Measurements from ENCODE around the gene LDLRAD3.
"Not testable (repeated sequence)": the region's sequence is repeated elsewhere in the genome, so short reads cannot be mapped to it uniquely, and the experiment has no call there.

LDLRAD3 gene

DNA sequence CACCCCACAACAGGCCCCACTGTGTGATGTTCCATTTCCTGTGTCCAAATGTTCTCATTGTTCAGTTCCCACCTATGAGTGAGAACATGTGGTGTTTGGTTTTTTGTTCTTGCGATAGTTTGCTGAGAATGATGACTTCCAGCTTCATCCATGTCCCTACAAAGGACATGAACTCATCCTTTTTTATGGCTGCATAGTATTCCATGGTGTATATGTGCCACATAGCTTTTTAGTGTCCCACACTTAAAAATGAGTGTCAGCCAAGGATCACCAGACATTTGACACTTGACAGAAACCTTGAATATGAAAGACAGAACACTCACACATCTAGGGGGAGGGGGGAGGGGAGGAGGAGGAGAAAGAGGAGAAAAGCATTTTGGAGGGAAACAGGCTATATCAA, 245.9 kb downstream of the LDLRAD3 start:
- DNase-seq, result not testable (repeated sequence)

DNA sequence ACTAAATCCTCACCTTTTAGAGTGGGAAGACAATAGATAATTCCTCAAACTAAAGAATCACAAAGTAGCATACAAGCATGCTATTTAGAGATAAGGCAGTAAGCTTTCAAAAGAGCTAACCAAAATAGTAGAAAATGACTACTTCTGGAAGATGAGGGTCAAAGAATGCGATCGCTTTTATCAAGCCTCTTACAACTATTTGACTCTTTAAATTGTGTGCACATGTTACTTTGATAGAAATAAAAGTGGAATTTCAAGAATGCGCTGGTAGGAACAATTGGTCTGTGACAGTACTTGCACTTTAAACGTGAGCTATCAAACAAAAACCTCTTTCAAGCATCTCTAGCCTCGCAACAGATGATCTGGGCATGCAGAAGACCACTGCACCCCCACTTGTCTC, 248.1 kb downstream of the LDLRAD3 start:
- DNase-seq, result no peak

DNA sequence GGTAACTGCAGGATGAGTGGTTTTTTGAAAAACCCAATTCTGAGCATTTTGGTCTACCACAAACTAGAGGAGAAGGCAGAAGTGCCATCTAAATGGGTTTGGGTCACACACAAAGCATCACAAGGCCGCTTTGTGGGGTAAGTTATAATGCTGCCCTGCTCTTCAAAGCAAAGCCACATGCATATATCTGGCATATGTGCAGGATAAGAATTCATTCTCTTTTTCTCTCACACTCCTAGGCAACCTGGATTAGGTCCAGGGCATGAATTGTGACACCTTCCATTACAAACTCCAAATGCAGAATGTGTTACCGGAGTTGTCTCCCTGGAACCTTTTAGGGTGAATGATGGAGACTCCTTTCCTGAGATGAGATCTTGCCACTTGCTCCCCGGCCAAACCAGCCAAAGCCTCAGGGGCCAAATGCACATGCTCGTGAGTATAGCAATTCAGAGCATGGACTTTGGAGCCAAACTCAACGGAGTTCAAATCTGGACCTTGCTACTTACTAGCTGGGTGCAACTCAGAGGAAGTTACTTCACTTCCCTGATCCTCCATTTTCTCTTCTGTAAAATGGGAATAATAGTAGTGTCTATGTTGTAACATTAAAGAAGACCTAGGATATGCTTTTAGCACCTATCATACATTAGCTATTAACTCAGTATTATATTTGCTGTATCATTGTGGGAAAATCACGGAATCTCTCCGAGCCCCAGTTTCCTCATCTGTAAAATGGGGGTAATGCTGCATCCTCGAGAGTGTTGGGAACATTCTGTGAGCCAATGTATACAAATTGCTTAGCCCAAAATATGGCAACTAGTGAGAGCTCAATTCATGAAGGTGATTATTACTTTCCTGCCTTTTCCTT, 248.8 kb downstream of the LDLRAD3 start:
- no peak for DNase-seq

DNA sequence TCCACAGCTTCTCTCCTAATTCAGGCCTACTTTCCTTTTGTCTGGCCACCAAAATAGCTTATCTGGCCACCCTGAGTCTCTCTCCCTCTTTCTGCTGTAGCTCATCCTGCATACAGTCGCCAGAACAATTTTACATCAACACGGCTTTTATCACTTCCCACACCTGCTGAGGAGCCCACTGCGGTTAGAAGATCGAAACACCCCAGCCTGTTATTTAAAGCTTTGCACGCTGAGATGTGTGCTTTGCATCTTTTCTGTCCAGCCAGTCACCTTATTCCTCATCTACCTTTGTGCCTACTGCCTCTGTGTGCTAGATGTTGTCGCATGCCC, 249.4 kb downstream of the LDLRAD3 start:
- no peak for DNase-seq

DNA sequence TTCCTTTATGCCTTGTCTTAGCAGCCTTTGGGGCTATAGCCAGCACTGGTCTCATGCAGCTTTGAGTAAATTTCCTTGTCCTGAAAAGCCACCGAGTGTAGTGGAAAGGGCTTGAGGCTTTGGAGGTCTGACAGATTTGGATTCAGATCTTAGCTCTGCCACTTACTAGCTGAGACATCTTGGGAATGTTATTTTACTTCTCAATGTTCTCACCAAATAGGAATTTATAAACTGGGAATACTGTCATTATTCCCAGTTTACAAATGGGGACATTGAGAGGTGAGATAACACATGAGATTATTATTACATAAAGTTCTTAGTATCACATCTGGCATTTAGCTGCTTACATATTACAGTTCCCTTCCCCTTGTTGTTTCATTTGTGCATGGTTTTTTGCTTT, 249.9 kb downstream of the LDLRAD3 start:
- no peak for DNase-seq

DNA sequence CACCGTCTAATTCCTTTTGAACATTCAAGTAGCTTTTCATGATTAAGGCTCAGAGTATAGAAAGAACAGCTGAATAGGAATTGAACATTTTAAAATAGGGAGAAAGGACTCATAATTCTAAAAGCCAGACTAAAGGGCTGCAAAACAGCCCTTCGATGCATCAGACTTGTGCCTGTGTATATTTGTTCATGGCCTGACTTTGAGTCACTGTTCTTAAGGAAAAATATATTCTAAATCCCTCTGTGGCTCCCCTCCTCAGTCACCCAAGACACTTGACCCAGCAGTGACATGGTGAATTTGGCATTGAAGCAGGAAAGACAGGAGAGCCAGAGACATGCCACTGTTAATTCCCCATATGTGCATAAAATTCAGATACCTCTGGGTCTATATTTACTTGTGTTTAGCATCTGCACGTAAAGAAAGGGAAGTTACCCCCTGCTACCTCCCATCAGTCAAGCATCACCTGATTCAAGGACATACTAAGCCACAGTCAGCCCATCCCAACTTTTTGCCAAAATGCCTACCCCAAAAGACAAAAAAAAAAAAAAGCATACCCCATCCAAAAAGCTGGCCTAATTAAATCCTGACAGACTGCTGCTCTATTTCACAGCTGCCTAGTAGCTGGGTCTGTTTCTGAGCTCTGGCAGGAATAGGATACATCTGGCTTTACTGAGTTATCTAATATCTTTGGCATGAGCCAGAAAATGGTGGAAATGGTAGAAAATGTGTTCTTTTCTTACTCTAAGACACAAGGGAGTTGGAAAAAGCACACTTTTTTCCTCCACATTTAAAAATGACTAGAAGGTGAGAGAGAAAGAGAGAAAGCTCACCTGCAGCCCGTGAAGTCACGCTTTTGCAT, 251.9 kb downstream of the LDLRAD3 start:
- DNase-seq, result no peak

DNA sequence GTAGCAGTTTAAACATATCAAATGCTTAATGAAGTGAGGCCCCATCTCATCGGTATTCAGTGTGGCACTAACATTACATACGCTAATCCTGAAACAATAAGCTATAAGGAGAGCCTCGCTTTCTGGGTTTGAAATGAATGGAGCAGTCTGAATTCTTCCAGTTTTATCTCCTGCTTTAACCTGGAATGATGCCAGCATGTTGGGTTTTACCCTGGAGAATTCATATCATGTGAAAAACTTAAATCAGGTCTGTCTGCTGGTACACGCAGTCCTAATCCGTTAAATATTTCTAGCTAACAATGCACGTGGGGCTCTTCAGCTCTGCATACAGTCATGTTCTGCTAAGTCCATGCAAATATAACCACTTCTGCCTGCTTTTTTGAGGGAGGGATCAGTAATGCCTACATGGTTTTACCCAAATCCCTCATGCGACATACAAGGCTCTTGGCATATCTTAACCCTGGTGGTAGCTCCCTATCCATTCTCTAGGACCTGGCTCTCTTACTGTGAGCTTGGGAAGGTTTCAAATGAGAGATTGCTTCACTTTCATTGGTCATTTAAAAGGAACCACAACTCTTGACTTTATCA, 252.6 kb downstream of the LDLRAD3 start:
- DNase-seq, result no peak

DNA sequence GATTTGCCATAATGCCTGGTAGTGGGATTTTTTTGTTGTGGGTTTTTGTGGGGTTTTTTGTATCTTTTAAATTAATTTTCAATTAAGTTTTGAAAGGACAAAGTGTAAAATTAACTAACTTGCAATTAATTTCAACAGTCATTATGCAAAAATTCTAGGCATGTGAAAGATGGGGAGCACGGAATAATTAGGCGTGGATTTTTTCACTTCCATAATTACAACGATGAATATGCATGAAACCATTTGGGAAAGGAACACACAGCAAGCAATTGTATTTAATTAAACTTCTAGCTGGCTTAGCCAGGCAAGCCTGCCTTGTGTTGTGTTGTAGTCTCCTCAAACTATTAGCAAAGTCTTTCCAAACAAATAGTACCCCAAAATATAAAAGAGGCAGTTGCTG, 257.5 kb downstream of the LDLRAD3 start:
- DNase-seq, result no peak

DNA sequence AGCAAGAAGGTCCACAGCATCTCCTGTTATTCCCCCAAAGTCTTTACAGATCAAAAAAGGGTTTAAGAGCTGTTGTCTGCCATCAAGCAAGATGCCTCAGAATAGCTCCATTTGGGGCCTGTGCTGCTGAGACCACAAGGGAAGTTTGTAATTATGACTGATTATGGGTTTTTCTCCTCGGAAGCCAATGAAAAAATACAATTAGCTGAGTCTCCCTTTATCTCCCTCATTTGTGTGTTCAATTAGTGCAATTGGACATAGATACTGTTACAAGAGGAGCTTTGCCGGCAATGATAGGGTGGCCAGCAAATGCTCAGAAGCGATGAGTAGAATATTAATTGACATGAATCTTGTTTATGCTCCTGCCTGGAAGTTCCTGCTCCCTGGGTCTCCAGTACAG, 261.7 kb downstream of the LDLRAD3 start:
- DNase-seq, result no peak

DNA sequence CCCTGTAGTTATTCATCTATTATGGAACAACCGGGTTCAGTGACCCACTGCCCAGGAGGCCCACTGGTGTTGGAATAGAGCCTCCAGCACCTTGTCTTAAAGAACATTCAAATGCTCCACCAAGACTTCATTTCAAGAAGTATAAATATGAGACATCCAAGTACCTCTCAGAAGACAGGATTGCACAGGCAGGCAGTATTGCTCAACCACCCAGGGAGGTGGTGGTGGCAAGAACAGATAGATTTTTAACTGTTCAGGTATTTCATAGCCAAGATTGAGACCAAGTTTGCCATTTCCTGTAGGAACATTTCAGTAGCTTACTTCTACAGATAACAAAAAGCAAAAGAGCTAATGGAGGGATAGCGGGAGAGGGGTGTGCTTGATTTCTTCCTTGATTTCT, 266.7 kb downstream of the LDLRAD3 start:
- no peak for DNase-seq

DNA sequence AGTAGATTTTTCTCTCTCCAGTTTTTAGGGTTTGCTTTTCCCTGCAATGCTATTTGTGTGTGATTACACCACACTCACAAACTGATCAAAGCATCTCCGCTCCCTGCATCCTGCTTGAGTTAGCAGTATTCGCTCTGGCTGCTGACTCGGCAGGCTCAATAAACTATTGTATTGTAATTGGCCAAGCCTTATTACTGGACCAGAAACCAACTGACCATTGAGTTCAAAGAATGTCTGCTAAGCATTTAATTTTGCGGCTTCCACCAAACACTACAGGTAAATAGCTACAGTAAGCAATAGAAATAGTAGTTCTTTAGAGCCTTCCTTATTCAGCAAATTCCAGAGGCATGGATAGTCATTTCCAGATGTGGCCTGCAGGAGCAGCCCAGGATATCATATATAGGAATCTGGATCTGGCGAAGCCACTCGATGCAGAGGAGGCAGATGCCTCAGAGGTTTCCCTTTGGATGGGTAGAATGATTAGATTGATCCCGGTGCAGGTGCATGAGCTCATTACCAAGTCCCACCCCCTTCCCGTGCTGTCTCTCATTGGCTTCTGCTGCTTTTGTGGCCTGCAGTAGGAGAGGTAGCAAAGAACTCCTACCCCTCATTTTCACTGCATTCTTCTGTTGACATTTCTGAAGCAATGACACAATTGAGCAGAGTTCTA, 268.0 kb downstream of the LDLRAD3 start:
- DNase-seq, result no peak

DNA sequence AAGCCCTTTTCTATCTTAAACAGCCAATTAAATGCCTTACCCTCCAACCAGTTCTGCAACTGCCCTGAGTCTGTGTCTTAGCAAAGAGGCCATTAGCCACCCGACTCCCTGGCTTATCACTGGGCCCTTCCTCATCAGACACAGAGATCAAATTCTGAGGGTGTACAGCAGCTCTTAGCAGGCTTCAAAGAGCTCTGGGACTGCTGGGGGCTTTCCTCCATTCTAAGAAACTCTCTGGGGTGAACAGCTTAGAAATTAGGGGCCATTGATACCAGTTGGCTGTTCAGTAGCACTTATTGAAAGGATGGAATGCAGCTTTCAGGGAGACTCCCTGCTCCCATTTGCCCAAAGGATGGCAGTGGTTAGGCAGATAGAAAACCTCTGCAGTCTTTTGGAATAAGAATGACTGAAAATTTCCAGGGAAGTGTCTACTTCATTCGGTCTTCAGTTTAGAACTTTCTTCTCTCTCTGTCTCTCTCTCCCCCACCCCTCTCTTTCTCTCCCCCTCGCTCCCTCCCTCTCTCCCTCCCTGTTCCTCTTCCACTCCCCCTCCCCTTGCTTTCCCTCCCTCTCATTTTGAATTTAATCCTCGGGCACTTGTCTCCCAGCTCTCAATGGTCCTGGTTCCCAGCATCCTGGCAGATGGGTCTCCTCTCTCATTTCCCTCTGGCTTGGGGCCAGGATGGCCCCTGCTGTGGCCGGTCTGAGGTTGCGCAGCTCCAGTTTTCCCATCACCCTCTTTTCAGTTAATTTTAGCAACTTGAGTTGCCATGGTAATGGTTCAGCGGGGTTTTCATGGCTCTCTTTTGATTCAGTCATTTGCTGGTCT, 268.9 kb downstream of the LDLRAD3 start:
- DNase-seq, result no peak

DNA sequence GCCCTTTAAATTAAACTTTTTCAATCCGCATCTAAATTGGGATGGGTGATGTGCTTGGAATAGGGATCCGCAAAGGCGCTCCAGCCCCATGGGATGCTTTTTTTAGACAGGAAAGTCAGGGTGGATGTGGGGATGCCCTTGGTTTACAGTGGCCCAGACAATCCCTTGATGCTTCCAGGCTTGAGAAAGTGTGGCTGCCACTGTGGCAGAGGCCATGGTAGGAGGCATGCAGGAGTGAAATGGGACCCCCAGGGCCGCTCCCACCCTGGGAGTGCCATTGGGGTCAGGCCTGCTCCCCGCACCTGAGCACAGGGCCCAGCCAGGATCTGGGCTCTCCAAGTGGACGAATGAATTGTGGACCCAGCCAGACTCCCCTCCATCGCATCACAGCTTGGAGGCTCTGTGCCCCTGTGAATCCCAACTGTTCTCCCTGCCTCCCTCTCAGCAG, 269.6 kb downstream of the LDLRAD3 start:
- no peak for DNase-seq

DNA sequence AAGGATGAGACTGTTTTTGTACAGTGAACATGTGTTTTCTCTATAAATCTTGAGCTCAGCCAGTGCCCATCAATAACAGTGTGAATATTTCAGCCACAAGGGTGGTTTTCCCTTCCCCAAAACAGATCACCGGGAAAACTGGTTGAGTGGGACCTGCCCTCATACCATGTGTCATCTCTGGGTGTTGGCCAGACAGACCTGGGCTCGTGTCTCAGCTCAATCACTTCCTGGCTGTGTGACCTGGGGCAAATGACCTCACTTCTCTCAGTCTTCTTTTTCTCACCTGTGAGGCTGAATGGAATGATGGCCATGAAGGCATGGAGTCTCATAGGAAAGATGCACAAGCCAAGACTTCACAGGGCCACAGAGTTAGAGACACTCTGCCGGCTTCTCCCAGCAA, 270.6 kb downstream of the LDLRAD3 start:
- DNase-seq, result no peak

DNA sequence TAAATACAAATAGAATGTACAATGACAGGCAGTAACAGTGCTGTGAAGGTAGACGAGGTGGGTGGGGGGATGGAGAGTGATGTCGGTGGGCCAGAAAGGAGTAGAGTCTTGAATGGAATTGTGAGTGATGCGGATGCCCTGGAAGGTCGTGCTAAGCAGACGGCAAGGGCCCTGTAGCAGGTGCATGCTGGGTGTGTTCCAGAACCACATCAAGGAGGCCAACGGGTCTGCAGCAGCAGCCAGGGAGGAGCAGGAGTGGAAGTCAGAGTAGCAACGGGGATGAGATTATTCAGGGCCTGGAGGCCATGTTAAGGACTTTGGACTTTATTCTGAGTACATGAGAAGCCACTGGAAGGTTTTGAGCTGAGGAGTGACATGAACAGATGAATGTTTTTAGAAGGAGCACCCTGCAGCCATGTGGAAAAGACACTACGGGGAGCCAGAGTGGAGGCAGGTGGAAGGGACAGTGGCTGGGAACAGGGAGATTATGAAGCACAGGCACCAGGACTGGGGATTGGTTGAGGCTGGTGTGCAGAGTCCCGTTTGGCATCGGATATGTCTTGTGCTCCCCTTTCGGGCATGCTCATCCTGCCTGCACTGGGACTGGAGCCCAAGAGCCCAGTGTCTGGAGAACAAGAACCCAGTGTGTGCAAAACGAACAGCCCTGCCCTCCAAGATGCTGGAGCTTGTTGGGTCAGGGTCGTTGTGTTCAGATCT, 271.3 kb downstream of the LDLRAD3 start:
- no peak for DNase-seq

DNA sequence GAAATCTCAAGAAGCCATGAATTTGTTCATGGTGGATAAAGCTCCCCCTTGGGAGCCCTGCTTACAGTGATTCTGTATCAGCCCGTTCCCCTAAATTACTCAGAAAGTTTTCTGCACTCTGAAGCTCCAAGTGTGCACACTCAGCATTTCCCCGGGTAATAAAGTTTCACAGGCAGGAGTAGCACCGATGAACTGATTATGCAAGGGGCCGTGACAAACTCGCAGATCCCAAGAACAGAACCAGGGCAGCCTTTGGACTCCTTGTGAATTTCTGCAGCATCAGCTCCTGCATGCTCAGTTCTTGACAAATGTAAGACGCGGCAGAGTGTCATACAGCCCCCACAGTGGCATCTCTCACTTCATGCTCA, 271.8 kb downstream of the LDLRAD3 start:
- no peak for DNase-seq

DNA sequence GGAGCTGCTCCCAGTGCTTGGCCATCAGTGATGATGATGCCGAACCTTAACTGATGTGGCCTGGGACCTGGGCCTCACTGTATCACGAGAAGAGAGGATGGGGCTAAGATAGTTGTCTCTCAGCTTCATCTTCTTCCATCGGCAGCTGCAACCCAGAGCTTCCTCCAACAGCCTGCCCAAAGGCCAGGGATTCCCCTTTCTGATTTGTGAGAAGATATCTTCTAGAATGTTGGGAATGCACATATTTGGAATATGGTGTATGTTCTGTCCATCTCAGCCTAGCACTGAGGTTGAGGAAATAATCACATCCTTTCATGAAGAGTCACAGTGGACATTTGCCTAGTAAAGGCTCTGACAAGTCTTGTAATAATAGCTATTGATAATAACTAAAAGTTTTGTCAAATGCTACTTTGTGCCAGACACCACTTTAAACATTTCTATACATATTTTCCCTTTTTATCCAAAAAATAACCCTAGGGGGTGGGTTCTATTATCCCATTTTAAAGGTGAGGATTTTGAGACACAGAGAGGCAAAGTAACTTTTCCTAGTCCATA, 272.3 kb downstream of the LDLRAD3 start:
- DNase-seq, result no peak

DNA sequence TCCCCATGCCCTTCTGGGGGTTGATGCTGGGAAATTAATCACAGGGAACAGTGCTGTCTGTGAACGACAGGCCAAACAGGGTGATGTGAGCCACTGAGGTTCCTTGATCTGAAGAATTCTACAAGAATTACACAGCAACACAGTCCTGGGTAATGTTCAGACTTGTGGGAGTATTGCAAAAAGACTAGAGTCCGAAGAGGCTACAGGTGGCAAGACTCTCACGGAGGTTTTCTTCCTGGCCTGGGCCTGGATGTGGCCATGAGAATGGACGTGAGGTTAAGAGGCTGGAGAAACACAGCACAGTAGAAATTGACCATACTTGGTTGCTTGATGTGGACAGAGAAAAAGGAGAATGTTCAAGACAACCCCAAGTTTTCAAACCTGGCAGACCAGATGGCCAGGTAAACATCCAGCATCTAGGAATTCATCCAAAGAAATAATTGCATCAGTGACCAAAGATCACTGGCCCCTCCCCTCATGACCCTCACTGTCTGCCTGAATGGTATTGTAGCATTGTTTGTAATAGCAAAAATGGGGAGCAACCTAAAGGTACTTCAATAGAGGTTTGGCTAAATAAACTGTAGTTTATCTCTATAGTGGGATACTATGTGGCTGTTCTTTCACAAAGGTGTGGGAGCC, 274.5 kb downstream of the LDLRAD3 start:
- DNase-seq, result no peak

DNA sequence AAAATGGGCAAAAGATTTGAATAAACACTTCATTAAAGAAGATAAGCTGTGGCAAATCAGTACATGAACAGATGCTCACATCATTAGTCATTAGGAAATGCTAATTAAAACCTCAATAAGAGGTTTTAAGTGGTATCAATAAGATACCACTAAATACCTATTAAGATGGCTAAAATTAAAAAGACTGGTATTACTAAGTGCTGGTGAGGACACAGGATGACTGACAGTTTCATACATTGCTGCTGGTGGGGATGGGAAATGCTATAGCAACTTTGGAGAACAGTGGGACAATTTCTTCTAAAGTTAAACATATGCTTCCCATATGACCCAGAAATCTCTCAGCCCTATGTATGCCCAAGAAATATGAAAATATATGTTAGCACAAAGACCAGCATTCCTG, 276.1 kb downstream of the LDLRAD3 start:
- DNase-seq, result no peak

DNA sequence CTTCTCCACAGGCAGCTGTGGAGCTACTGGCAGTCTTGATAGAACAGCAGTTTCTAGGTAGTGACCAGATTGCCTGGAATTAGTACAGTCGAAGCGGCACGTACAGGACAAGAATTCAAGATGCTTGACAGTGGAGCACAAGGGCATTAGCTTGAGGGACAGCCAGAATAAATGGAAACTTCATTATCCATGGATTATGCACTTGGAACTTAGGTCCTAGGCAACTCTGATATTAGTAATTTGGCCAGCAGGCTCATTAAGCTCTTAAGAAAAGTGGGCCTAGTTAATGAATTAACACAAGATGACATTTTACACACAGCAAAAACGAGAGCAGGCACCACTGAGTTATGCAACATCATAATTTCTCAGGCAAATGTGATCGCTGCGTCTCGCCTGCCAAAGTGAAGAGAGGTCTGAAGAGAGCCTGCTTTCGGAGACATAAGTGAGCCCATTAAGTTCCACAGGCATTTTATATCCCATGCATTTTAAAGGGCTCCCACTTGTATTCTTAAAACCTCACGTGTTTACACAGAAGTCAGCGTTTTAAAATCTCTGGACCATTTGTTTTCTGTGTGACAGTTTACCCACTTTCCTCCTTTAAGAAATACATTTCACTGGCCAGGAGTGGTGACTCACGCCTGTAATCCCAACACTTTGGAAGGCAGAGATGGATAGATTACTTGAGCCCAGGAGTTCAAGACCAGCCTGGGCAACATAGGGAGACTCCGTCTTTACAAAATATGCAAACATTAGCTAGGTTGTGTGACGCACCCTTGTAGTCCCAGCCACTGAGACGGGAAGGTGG, 279.2 kb downstream of the LDLRAD3 start:
- no peak for DNase-seq
